K562 (cell line): ENCODE measurements around the gene SIRT3. TPM values are rescaled to one million over a fixed set of nuclear protein-coding genes. Genes with fewer than 3 reads are reported as not detected.

Experiments
- ATF1 ChIP-seq, 2 experiments: fragments of 450-650 bp in 1 of 2; IDR thresholded peaks; 2 replicates each; pipeline ENCODE4 v1.6.1; 2016; ENCODE audit warnings: missing compliant biosample characterization in 1 of 2, missing genetic modification characterization in 1 of 2
- BMI1 ChIP-seq: fragments of 150-350 bp; IDR thresholded peaks from 2 replicates; pipeline ENCODE4 v1.6.1; 2014; ENCODE audit warnings: low read length
- BRD4 ChIP-seq: fragments of 200-600 bp; sonication (generic); IDR thresholded peaks from 2 replicates; pipeline ENCODE4 v1.6.1; 2017; ENCODE audit warnings: inconsistent platforms
- HDGF ChIP-seq: fragments of 450-650 bp; IDR thresholded peaks from 2 replicates; pipeline ENCODE4 v1.6.1; 2016
- HMGXB4 ChIP-seq: sonication (generic); formaldehyde crosslinking; IDR thresholded peaks from 2 replicates; pipeline ENCODE4 v1.8.1; 2023; ENCODE audit warnings: mild to moderate bottlenecking, missing genetic modification reagents
- HNRNPLL ChIP-seq: fragments of 200-400 bp; formaldehyde crosslinking; IDR thresholded peaks from 2 replicates; pipeline ENCODE4 v1.6.1; 2017; ENCODE audit warnings: low read length, low read depth, mild to moderate bottlenecking; ENCODE audit not compliant: poor library complexity, severe bottlenecking
- PML ChIP-seq: IDR thresholded peaks from 2 replicates; pipeline ENCODE4 v1.6.1; 2012; ENCODE audit warnings: low read length, inconsistent platforms
- RBM14 ChIP-seq: fragments of 200-400 bp; formaldehyde crosslinking; IDR thresholded peaks from 2 replicates; pipeline ENCODE4 v1.6.1; 2018; ENCODE audit warnings: low read depth, mild to moderate bottlenecking, low read length, moderate library complexity, borderline replicate concordance; ENCODE audit not compliant: insufficient read depth
- RBM22 ChIP-seq: fragments of 200-400 bp; formaldehyde crosslinking; IDR thresholded peaks from 2 replicates; pipeline ENCODE4 v1.6.1; 2018; ENCODE audit warnings: low read length, low read depth; ENCODE audit not compliant: poor library complexity, severe bottlenecking
- STAG1 ChIP-seq: sonication (generic); formaldehyde crosslinking; IDR thresholded peaks from 2 replicates; pipeline ENCODE4 v1.5.0; 2020; ENCODE audit warnings: missing genetic modification reagents, borderline replicate concordance
- TGIF2 ChIP-seq: sonication (generic); formaldehyde crosslinking; IDR thresholded peaks from 2 replicates; pipeline ENCODE4 v1.8.1; 2022; ENCODE audit warnings: mild to moderate bottlenecking, missing genetic modification reagents, moderate library complexity
- ZFP36 ChIP-seq: fragments of 150-350 bp; IDR thresholded peaks from 2 replicates; pipeline ENCODE4 v1.6.1; 2018; ENCODE audit warnings: low read length, low read depth; ENCODE audit not compliant: partially characterized antibody
- ZNF512 ChIP-seq: IDR thresholded peaks from 2 replicates; pipeline ENCODE4 v1.6.1; 2016; ENCODE audit warnings: missing genetic modification characterization, missing compliant biosample characterization
- ZNF655 ChIP-seq: fragments of 250-450 bp; sonication (Bioruptor Pico); IDR thresholded peaks from 2 replicates; pipeline ENCODE4 v1.5.0; 2021
- ZNF785 ChIP-seq: fragments of 250-450 bp; sonication (Bioruptor Pico); IDR thresholded peaks from 2 replicates; pipeline ENCODE4 v1.4.0; 2020; ENCODE audit warnings: mild to moderate bottlenecking
- polyA plus RNA-seq, 8 experiments: library from polyadenylated mRNA; depleted of rRNA in 4 of 8; stranded (reverse) in 5 of 8; unstranded in 3 of 8; fragments of >200 nt; fragmentation: Nextera tagmentation in 2 of 8; fragmentation: Illumina TruSeq in 1 of 8; extraction: Ambion mirVana in 2 of 8; extraction: Trizol in 1 of 8; gene quantifications; 2 replicates each; pipeline versions ENCODE4 v1.2.1 to v1.2.3, GENCODE V29; 2011 to 2014; ENCODE audit warnings: inconsistent platforms in 1 of 8, missing spikeins in 1 of 8
- total RNA-seq, 7 experiments: library from RNA; depleted of rRNA in 6 of 7; stranded (reverse); fragments of >200 nt in 6 of 7; fragmentation: Illumina TruSeq in 2 of 7; extraction: Trizol in 2 of 7; gene quantifications; 2 replicates each; pipeline versions ENCODE4 v1.2.1 to v1.2.3, GENCODE V29; 2011 to 2021; ENCODE audit warnings: low replicate concordance in 1 of 7

SIRT3 gene
- total and polyA plus RNA-seq, 9 of the 15 experiments (the other 6 are each of a cell fraction or from before 2014, with no cell fraction given): 1.9 to 27.5 (median 14.5) TPM

GRCh38 chr11:207863-208180, 28.3 kb downstream of the SIRT3 start (continued):
- TF ChIP-seq ZFP36 (no peak), ZNF655 (no peak), ZNF512 (tag) (peak; percentile 64; the same call in 1 of the 2 replicates), BMI1 (no peak), TGIF2 (CRISPR knock-in tag) (no peak), HDGF (no peak), RBM22 (peak; percentile 51), HNRNPLL (no peak), STAG1 (no peak), PML (no peak), RBM14 (0 out of 2 replicates have a peak, but pooled peaks have one; percentile 53), HMGXB4 (CRISPR knock-in tag) (no peak), ATF1 (CRISPR knock-in tag; IDR thresholded peaks at IDR 0.05) (no peak), ATF1 (tag; IDR thresholded peaks at IDR 0.05) (peak; percentile 58; the same call in 1 of the 2 replicates), BRD4 (no peak), ZNF785 (no peak)
